K562 (cell line): Measurements from ENCODE around the gene FMNL3. TPM values are rescaled to one million over a fixed set of nuclear protein-coding genes. Genes with fewer than 3 reads are reported as not detected.

Experiments
- ATF7 ChIP-seq: fragments of 450-650 bp; IDR thresholded peaks from 2 replicates; pipeline ENCODE4 v1.7.1; 2014; ENCODE audit warnings: mild to moderate bottlenecking, moderate library complexity
- CCAR2 ChIP-seq: fragments of 200-400 bp; formaldehyde crosslinking; IDR thresholded peaks from 2 replicates; pipeline ENCODE4 v1.6.1; 2017; ENCODE audit warnings: mild to moderate bottlenecking, low read depth, low read length
- CEBPB ChIP-seq: fragments of 450-650 bp; IDR thresholded peaks from 2 replicates; pipeline ENCODE4 v1.6.1; 2016; ENCODE audit warnings: missing genetic modification characterization, missing compliant biosample characterization
- DEAF1 ChIP-seq: fragments of 450-650 bp; formaldehyde crosslinking; IDR thresholded peaks from 2 replicates; pipeline ENCODE4 v1.4.0; 2020; ENCODE audit warnings: mild to moderate bottlenecking, moderate library complexity
- EP300 ChIP-seq: IDR thresholded peaks from 2 replicates; pipeline ENCODE4 v1.6.1; 2012; ENCODE audit warnings: low read length, improper control_type of control experiment
- ESRRA ChIP-seq: fragments of 450-650 bp; IDR thresholded peaks from 2 replicates; pipeline ENCODE4 v1.6.1; 2014; ENCODE audit warnings: low read depth, mild to moderate bottlenecking, moderate library complexity, borderline replicate concordance
- MBD1 ChIP-seq: fragments of 250-450 bp; sonication (Bioruptor Pico); IDR thresholded peaks from 2 replicates; pipeline ENCODE4 v1.8.0; 2022; ENCODE audit warnings: inconsistent platforms
- POLR2G ChIP-seq: fragments of 200-400 bp; formaldehyde crosslinking; IDR thresholded peaks from 2 replicates; pipeline ENCODE4 v1.6.1; 2017; ENCODE audit warnings: low read depth, mild to moderate bottlenecking, antibody characterized with exemption, low read length, moderate library complexity
- PRMT5 ChIP-seq: sonication (generic); formaldehyde crosslinking; IDR thresholded peaks from 2 replicates; pipeline ENCODE4 v1.5.0; 2020; ENCODE audit warnings: missing genetic modification reagents
- RAD21 ChIP-seq, 2 experiments: fragments of 250-450 bp in 1 of 2; fragments of 450-650 bp in 1 of 2; sonication (Bioruptor Pico) in 1 of 2; formaldehyde crosslinking in 1 of 2; IDR thresholded peaks in 1 of 2; conservative IDR thresholded peaks in 1 of 2; 2 replicates each; pipeline versions ENCODE4 v1.4.0 to v1.8.0; 2020 to 2022; ENCODE audit warnings: mild to moderate bottlenecking in 2 of 2, moderate library complexity in 1 of 2
- RBFOX2 ChIP-seq: fragments of 200-400 bp; formaldehyde crosslinking; IDR thresholded peaks from 2 replicates; pipeline ENCODE4 v1.6.1; 2017; ENCODE audit warnings: low read depth, mild to moderate bottlenecking, low read length, moderate library complexity
- SRF ChIP-seq, 2 experiments: fragments of 250-450, 450-650 bp in 1 of 2; sonication (Bioruptor Pico) in 1 of 2; sonication (generic) in 1 of 2; formaldehyde crosslinking; IDR thresholded peaks; 2 replicates each; pipeline versions ENCODE4 v1.5.0 to v1.5.1; 2020 to 2022; ENCODE audit warnings: mild to moderate bottlenecking in 1 of 2, missing genetic modification reagents in 1 of 2
- ZNF165 ChIP-seq: fragments of 250-450 bp; sonication (Bioruptor Pico); IDR thresholded peaks from 2 replicates; pipeline ENCODE4 v1.4.0; 2020; ENCODE audit warnings: borderline replicate concordance
- ZNF217 ChIP-seq: sonication (generic); formaldehyde crosslinking; IDR thresholded peaks from 2 replicates; pipeline ENCODE4 v1.8.0; 2022; ENCODE audit warnings: mild to moderate bottlenecking, missing genetic modification reagents
- polyA plus RNA-seq, 8 experiments: library from polyadenylated mRNA; depleted of rRNA in 4 of 8; stranded (reverse) in 5 of 8; unstranded in 3 of 8; fragments of >200 nt; fragmentation: Nextera tagmentation in 2 of 8; fragmentation: Illumina TruSeq in 1 of 8; extraction: Ambion mirVana in 2 of 8; extraction: Trizol in 1 of 8; gene quantifications; 2 replicates each; pipeline versions ENCODE4 v1.2.1 to v1.2.3, GENCODE V29; 2011 to 2014; ENCODE audit warnings: inconsistent platforms in 1 of 8, missing spikeins in 1 of 8
- total RNA-seq, 7 experiments: library from RNA; depleted of rRNA in 6 of 7; stranded (reverse); fragments of >200 nt in 6 of 7; fragmentation: Illumina TruSeq in 2 of 7; extraction: Trizol in 2 of 7; gene quantifications; 2 replicates each; pipeline versions ENCODE4 v1.2.1 to v1.2.3, GENCODE V29; 2011 to 2021; ENCODE audit warnings: low replicate concordance in 1 of 7
- TF ChIP-seq, protein P1 (sequence below), 3 experiments: IDR thresholded peaks in 2 of 3; conservative IDR thresholded peaks in 1 of 3; 2 replicates each; pipeline ENCODE4 v1.5.1; 2011 to 2012; ENCODE audit warnings: low read length in 3 of 3, mild to moderate bottlenecking in 3 of 3, control low read depth in 2 of 3, improper control_type of control experiment in 1 of 3, inconsistent platforms in 1 of 3, low read depth in 1 of 3, mixed read lengths in 1 of 3, moderate library complexity in 1 of 3; ENCODE audit not compliant: insufficient read depth in 2 of 3
- TF ChIP-seq, protein P2 (sequence below), 2 experiments: fragments of 450-650 bp; conservative IDR thresholded peaks; 2 replicates each; pipeline ENCODE4 v1.6.1; 2017; ENCODE audit warnings: mild to moderate bottlenecking in 2 of 2, moderate library complexity in 2 of 2

The FMNL3 gene
- total and polyA plus RNA-seq, 9 of the 15 experiments (the other 6 are each of a cell fraction or from before 2014, with no cell fraction given) = 0.49 to 14.4 (median 6.8) TPM

DNA sequence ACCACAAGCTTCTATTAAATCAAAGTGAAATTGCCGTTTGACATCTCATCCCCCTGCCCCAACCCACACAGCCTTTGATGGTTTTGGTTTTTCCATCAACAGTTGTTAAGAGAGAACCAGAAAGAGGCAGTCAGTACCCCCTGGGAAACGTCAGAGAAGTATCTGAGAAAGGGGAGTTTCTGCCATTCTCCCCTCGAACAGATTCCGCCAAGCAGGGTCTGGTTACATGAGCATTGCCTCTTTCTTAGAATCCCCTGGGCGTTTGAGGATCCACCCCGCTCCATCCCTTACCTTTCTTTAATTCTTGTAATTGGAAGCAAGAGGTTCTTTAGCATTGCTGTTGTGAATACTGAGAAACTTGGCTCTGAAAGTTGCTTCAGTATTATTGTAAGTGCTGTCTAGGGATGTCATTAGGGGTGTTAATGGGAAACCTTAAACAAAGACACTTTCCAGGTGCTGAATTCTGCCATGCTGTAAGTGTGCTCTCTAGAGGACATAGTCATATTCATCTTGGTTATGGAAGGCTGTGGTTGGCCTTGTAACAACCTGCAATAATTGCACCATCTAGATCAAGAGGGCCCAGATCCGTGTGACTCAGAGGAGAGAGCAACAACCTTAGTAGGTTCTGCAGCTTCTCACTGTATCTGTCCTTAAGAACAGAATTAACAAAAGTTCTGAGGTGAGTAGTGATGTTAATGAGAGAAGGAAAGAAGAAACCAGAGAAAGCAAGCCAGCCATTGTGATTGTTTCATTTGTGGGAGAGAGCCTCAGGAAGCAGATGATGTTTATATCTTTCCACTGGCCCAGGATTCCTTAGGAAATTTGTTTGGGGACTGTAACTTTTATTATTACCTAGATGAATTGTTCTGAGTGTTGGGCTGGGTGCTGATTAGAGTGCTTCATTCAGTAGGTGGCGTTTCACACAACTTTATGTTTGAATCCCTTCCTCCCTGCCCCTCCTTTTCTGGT, 43.1 kb upstream of the FMNL3 start (continued):
- TF ChIP-seq, protein P1, sequence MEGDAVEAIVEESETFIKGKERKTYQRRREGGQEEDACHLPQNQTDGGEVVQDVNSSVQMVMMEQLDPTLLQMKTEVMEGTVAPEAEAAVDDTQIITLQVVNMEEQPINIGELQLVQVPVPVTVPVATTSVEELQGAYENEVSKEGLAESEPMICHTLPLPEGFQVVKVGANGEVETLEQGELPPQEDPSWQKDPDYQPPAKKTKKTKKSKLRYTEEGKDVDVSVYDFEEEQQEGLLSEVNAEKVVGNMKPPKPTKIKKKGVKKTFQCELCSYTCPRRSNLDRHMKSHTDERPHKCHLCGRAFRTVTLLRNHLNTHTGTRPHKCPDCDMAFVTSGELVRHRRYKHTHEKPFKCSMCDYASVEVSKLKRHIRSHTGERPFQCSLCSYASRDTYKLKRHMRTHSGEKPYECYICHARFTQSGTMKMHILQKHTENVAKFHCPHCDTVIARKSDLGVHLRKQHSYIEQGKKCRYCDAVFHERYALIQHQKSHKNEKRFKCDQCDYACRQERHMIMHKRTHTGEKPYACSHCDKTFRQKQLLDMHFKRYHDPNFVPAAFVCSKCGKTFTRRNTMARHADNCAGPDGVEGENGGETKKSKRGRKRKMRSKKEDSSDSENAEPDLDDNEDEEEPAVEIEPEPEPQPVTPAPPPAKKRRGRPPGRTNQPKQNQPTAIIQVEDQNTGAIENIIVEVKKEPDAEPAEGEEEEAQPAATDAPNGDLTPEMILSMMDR (IDR thresholded peaks at IDR 0.05 in 2 of 3, conservative IDR thresholded peaks at IDR 0.05 in 1 of 3; ENCODE audit: insufficient read depth in 2 of 3, low read depth in 1 of 3, low read length in 3 of 3) = peak in 2 of 3 experiments; percentile 32 to 39; a peak in 2 of 6 replicates
- TF ChIP-seq ESRRA (peak; percentile 57; the same call in 1 of the 2 replicates), POLR2G (0 out of 2 replicates have a peak, but pooled peaks have one; percentile 23), RBFOX2 (peak; percentile 61), ZNF165 (no peak), RAD21 (CRISPR knock-in tag; conservative IDR thresholded peaks at IDR 0.05 in 1 of 2, IDR thresholded peaks at IDR 0.05 in 1 of 2) (peak; percentile 55 to 70), MBD1 (CRISPR knock-in tag) (no peak), ZNF217 (CRISPR knock-in tag) (no peak), CCAR2 (no peak), ATF7 (peak; percentile 74), DEAF1 (0 out of 2 replicates have a peak, but pooled peaks have one; percentile 13), SRF (CRISPR knock-in tag; IDR thresholded peaks at IDR 0.05) (0 out of 4 replicates have a peak, but pooled peaks of 1 of the 2 experiments have one; percentile 31), PRMT5 (CRISPR knock-in tag) (no peak), CEBPB (peak; percentile 86), EP300 (peak; percentile 84)
- TF ChIP-seq, protein P2, sequence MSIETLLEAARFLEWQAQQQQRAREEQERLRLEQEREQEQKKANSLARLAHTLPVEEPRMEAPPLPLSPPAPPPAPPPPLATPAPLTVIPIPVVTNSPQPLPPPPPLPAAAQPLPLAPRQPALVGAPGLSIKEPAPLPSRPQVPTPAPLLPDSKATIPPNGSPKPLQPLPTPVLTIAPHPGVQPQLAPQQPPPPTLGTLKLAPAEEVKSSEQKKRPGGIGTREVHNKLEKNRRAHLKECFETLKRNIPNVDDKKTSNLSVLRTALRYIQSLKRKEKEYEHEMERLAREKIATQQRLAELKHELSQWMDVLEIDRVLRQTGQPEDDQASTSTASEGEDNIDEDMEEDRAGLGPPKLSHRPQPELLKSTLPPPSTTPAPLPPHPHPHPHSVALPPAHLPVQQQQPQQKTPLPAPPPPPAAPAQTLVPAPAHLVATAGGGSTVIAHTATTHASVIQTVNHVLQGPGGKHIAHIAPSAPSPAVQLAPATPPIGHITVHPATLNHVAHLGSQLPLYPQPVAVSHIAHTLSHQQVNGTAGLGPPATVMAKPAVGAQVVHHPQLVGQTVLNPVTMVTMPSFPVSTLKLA (conservative IDR thresholded peaks at IDR 0.05) = peak; percentile 34 to 55; a peak in 1 of 4 replicates
